GM21737 (cell line): ENCODE data around the gene DLG2.
"Not testable (repeated sequence)": the region's sequence is repeated elsewhere in the genome, so short reads cannot be mapped to it uniquely, and the experiment has no call there.

Experiments used
- ATAC-seq: cut with Tn5 transposase; IDR thresholded peaks from one replicate; pipeline ENCODE4 v1.9.1; 2021; ENCODE audit warnings: mild to moderate bottlenecking, moderate library complexity; ENCODE audit not compliant: unreplicated experiment

DLG2 gene

DNA sequence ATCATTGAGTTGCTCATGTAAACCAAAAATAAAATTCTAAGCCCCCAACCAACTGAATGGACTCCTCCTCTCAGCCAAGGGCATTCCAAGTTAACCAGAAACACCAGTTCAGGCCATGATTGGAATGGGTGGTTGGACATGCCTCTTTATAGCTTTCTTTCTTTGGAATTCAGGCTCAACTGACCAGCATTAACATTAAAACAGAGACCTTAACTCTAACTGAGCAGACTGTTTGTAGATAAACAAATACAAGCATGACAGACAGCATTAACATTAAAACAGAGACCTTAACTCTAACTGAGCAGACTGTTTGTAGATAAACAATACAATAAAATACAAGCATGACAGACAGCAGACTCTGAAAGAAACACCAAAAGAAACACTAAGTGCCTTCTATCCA lies 278.2 kb downstream of the DLG2 start:
- ATAC-seq, result no peak

DNA sequence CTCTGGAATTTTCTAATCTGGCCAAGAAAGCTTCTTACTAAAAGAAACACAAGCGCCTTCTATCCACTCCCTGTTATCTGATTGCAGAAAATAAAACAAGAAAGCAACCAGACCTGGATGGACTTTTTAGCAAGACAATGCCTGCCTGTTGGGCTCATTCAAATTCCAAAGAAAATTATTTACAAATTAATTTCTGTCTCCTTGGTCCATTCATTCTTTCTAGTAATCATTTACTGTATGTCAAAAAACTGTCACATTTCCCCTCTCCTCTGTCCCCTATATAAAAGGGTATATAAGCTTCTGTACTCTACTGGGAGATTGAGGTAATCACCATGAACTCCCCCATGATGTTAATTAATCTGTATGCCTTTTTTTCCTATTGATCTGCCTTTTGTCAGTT lies 279.9 kb downstream of the DLG2 start:
- no peak for ATAC-seq

DNA sequence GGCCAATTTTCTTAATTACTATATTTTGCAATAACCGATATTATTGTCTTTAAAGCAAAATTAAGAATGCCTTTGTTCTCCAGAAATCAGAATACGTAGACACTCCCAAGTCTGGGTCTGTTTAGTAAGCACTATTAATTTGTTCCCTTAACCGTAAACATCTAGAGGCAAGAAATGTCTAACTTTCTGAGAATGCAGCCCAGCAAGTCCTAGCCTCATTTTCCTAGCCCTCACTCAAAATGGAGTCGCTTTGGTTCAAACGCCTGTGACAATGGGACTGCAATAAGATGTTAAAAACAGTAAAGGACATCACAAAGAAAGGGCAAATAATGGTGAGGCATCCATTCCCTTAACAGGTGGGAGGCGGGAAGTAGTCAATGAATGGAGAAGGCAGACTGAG lies 280.7 kb downstream of the DLG2 start:
- ATAC-seq, result no peak

DNA sequence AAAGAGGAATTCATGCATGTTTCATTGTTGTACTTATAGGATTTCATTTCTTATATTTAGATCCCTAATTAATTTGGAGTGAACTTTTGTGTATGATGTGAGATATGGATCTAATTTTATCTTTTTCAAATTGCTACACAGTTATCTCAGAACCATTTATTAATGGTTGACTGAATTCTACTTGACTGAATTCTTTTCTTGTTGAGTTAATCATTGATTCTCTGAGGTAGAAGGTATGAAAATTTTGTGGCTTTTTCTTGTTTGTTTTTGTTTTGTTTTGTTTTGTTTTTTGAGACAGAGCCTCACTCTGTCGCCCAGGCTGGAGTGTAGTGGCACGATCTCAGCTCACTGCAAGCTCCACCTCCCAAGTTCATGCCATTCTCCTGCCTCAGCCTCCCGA lies 286.3 kb downstream of the DLG2 start:
- not testable (repeated sequence) for ATAC-seq

DNA sequence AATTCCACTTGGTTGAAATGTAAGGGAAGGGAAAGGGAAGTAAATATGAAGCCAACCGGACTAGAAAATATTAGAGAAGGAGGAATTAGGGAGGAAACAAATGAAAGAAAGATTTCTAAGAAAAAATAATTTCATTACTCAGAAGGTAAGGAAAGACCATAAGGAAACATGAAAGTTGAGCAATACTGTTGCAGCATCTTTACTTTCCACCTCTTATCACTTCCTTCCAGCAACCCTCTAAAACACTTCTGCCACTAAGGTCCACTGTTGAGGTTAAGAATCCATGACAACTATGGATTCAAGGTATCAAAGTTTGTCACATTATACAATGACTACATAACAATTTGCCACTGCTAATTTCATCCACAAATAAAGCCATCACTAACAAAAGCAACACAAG lies 308.6 kb downstream of the DLG2 start:
- ATAC-seq, result no peak

DNA sequence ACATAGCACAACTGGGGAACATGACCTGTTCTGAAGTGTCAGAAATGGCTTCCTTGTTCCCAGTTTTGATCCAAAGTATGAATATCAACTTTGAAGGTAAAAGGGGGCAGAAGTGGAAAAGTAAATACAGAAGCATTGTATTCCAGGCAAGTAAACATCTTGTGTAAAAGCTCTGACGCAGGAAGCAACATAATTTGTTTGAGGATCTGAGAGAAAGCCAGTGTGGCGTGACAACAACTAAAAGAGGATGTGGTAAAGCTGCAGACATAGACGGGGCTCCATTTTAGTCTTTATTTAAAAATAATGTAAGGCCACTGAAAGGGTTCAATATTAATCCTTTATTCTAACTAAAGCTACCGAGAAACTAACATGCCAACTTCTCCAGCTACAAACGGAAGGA lies 310.2 kb downstream of the DLG2 start:
- ATAC-seq, result peak; percentile 98

DNA sequence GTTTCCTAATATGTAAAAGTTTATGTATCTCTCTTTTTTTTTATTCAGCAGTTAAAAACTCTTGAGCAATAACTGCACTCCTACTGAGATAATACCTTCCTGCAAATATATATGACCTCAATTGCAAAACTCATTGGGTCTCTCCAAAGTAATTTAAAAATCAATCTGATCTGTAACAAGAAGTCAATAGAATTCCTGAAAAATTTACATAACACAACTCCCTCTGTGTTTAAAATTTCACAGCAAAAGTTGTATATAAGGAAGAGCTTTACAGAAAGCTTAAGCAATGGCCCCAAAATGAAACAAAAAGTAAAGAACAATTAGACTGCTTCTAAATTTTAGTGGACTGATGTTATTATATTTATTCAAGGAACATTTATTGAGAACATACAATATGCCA lies 313.4 kb downstream of the DLG2 start:
- no peak for ATAC-seq

DNA sequence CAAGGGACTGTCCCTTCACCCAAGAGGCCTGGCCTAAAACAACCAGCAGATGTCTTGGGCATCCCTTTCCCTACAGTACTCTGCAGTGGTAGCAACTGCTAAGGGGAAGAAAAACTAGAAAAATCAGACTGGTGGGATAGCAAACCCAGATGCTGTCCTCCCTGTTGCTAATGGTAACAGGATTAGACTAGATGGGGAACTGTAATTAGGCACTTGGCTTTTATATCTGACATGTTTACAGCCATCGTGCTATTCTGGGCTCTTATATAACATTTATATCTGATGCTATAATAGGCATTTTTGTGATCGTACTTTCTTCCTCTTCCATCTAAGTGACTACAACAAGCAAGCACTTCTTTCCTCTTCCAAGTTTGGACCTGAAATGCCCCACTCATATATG lies 316.7 kb downstream of the DLG2 start:
- no peak for ATAC-seq

DNA sequence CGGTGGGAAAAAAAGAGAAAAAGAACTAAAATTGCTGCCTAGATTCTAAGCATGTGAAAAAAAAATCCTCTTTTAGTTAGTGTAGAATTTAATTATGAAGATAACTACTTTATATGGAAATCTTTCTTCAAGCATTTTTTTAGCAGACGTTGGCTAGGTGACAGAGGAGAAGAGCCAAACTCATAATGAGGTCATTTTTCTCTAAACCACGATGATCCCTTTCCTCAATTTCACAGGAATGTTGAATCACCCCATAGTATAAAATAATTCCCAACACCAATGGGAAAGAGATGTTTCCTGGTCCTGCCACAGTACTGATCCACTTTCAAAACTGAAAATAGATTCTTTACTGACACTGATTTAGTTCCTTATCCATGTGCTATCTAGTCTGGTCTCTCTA lies 319.8 kb downstream of the DLG2 start:
- no peak for ATAC-seq

DNA sequence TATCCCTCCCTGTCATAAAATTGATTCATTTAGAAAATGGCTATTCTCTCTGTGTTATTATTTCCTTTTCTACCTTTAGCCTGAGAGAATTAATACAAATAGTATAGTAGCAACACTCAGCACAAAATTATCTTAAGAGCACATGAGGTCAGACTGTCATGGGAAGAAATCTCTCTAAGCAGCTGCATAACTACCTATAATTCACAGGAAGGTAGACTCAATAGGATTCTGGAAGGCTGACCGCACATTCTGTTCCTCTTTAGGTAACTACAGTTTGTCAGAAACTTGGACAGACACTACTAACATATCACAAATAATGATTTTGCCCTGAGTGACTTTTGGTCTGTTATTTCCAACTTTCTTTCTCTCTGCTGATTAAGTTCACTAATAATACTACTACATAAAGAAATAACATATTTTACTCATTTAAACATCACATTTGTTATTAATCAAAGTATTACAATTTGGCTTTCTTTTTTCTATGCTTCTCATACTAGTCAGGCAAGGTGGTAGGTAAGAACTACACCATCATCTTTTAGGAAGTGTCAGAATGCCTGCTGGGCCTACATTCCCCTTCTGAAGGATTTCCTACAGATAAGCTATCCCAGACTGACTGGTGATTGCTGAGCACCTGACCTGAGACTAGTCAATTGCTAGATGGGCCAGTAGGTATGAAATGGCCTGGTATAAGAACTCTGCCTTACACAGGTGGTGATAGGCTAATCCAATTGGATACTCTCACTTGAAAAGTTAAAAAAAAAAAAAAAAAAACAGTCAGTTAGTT lies 325.1 kb downstream of the DLG2 start:
- ATAC-seq, result no peak

DNA sequence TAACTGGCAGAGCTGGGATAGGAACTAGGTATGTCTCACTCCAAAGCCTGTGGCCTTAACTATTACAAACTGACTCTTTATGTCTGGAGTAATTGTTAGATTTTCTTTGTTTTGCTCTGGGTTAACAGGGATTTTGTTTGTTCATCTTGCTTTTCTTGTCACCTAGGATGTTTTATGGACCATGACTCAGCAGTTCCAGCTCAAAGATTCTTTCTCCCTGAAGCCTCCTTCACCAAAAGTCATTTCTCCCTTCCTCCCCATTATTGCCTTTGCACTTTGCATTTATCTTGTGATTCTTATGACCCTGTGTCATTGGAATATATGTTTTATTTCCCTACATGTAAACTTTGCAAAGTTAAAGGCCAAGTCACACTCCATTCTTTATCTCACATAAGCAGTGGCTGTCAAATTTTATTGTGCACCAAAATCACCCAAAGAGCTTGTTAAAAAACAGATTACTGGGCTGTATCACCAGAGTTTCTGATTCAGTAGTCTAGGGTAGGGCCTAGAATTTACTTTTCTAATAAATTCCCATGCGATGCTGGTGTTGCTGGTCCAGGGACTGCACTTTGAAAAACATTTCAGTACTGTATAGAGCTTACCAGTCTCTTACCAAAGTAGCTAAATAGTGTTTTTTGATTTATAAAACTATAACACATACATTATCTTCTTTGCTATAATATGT lies 327.7 kb downstream of the DLG2 start:
- ATAC-seq, result no peak

DNA sequence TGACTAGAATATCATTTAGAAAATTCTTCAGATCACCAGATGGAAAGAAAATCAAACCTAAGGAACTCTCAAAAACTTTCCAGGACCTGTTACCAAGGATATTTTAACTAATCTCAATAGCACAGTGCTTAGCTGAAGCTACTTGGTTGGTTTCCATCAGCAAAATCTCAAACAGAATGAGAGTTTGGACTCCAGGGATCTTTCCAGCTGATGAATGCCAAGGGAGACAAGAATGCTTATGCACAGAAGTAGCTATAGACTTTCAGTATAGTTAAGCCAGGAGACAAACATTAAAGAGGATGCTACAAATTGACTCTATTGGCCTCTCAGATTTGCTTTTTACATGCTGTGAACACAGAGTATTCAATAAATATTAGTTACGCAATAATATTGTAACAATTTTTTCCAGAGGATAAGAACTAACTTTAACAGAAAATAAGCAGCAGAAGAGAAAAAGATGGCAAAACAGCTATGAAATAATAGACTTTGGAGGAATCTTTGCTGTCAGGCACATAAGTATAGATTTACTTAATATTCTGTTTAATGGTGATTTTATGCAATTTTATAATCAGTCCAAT lies 331.4 kb downstream of the DLG2 start:
- no peak for ATAC-seq

DNA sequence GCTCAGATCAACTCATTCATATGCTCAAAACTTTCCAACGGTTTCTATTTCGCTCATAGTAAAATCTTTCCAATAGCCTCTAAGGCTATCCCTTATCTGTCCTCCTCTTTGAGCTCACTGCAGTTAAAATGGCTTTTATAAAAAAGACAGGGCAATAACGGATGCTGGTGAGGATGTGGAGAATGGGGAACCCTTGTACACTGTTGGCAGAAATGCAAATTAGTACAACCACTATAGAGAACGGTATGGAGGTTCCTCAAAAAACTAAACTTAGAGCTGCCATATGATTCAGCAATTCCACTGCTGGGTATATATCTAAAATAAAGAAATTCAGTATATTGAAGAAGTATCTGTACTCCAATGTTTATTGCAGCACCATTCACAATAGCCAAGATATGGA lies 345.6 kb downstream of the DLG2 start:
- no peak for ATAC-seq

DNA sequence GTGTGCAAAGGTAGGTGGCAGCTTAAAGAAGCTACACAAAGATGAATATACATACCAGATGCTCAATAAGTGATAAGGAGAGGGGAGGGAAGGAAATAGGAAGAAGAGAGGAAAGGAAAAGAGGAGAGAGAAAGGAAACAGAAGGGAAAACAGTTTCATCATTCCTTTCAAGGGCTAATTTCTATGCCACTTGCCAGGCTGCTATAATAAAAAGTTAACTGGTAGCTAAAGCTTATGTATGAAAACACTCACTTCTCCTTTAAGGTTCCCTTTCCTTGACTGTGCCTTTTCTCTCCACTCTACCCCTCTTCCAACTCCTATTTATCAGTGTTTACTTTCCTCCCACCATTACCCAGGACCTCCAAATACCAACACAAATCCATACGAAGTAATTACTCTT lies 347.9 kb downstream of the DLG2 start:
- ATAC-seq, result no peak

DNA sequence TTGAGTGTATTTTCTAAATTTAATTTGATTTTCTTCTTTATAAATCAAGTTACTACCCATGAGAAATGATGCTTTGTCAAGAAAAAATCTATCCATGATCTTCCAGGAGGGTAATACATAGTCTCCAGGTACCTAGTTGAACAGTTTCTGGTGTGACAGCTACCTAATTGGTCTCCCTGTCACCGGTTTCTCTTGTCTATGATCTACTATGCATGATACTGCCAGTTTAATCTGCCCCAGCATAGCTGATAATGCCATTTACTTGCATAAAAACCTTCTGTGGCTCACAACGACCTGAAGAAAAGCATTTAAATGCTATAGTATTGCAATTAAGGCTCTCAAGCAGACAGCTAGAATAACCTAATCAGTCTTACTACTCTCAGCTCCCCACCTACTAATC lies 349.5 kb downstream of the DLG2 start:
- ATAC-seq, result no peak

DNA sequence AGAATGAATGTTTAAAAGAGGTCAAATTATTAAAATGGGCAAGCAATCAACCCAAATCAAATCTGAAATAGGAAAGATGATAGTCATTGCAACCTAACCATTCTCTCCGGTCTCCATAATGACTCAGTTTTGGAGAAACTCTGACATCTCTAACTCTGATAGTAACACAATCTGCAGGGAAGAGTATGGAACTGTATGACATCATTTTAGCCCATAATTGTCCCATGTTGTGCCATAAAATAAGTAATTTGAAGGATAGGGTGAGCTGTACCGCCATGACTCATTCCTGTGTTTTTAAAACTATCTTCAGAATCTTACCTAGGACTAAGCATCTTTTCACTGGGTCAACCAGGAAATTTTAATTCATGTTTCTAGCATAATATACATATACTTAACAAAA lies 350.8 kb downstream of the DLG2 start:
- ATAC-seq, result no peak

DNA sequence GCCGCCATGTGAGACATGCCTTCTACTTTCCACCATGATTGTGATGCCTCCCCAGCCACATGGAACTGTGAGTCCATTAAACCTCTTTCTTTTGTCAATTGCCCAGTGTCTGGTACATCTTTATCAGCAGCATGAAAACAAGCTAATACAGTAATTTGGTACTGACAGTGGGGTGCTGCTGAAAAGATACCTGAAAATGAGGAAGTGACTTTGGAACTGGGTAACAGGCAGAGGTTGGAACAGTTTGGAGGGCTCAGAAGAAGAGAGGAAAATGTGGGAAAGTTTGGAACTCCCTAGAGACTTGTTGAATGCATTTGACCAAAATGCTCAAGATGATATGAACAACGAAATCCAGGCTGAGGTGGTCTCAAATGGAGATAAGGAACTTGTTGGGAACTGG lies 356.8 kb downstream of the DLG2 start:
- not testable (repeated sequence) for ATAC-seq

DNA sequence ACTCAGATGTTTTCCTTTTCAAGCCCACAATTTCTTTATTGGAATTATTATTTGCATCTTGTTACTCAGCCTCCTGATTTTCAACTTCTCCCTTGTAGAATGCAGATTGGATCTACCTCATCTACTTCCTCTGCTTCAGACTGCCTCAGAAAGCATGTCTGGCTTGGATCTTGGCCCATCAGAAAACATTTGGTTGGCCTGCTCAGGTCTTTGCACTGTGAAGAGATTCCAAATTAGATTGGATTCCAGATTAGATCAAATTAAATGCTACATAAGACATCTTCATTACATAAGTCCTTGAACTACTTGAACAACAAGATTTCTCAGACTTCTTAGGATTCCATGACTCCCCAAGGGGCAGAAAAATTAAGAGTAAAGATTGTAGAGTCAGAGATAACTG lies 358.0 kb downstream of the DLG2 start:
- no peak for ATAC-seq

DNA sequence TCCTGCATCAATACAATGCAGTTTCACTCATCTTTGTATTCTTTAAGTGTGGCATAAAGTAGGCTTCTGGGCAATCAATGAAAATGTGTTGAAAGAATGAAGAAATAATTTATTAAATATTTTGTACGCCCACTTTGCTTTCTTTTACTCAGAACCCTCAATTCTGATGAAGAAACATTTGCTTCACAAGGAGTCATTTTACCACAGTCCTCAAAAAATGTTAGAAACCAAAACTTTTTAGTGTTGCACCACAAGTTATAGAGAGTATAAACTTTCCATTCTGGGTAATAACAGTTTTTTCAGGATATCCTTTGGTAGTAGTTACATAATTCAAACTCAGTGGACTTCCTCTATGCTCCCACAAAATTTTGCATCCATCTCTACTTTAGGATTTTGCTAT lies 360.5 kb downstream of the DLG2 start:
- ATAC-seq, result no peak

DNA sequence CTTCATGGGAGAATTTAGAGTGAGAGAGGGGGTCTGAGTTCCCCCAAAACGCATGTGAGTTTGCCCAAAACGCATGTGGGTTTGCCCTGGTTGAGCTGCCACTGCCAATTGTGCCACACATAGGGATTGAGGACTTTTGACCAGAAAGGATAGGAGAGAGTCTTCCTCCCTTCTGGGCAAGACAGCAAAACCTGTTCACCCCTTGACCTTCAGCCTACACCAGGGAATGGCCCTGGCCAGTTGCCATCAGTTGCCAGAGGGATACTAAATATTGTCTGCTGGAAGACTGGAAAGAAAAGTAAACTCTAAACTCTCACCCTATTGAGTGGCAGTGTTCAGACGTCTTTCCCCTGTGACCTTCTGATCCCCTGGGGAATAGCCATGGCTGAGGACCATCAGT lies 363.8 kb downstream of the DLG2 start:
- ATAC-seq, result no peak

DNA sequence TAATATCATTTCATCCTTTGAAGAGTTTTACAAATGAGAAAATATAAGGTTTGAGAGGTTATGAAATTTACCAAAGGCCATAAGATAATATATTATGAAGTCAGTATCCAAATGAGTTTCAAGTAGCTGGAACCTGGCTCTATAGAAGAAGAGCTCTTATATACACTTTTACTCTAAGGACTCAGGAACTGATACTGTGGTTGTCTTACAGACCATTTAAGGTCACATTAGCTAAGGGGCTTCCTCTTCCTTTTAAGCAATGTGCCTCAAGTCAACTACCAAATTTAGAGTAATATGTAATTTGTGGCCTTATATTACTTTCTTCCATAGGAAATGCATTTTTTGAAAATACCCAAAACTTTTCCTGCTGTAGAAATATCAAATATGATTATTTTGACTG lies 369.3 kb downstream of the DLG2 start:
- no peak for ATAC-seq

DNA sequence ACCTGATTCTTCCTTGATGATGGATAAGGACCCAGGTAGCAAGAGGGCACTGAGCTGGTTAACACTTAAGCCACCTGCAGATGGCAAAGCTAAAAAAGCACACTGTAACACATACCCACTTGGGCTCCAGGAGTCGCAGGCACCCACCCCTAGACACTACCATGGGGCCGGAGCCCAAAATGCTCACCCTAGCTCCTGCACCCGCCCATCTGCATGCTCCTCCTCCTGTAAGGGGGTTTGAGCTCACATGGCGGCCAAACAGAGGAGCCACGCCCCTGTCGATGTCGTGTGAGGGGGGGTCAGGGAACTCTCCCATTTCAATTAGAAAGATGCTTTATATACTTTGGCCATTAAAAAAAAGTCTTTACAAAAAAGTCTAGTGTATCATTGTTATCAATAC lies 370.7 kb downstream of the DLG2 start:
- no peak for ATAC-seq
